K562 (cell line): ENCODE measurements around the gene CKAP2. TPM values are rescaled to one million over a fixed set of nuclear protein-coding genes. Genes with fewer than 3 reads are reported as not detected.
"Not testable (repeated sequence)": the region's sequence is repeated elsewhere in the genome, so short reads cannot be mapped to it uniquely, and the experiment has no call there.

Experiments
- ATAC-seq: fragments of 200-7000 bp; cut with Tn5 transposase; 3 replicates; pipeline ENCODE4 v1.9.1; 2020; ENCODE audit warnings: moderate library complexity
- BruUV-seq: library from RNA; stranded (reverse); fragments of 400-500 nt; replicated peaks from 2 replicates; lab custom pipeline; 2021; lab: Mats Ljungman, UMichigan
- CTCF ChIA-PET: fragments of 300-600 bp; formaldehyde crosslinking; extraction: SDS; loops from one replicate; lab custom pipeline; 2021; ENCODE audit warnings: low intra/inter-chr PET ratio; lab: Yijun Ruan, JAX
- POLR2A ChIA-PET: fragments of 300-600, 350-650 bp; sonication (Branson Sonifier 250); formaldehyde crosslinking; extraction: SDS; loops from one replicate; lab custom pipeline; 2021; ENCODE audit warnings: antibody characterized with exemption, inconsistent platforms; lab: Yijun Ruan, JAX
- DNase-seq, 4 experiments: peaks; one replicate each; pipeline versions ENCODE4 v3.0.0 to v3.0.0-alpha.2; 2011 to 2018; ENCODE audit warnings: low spot score in 3 of 4, mixed read lengths in 3 of 4; ENCODE audit errors: extremely low read depth in 1 of 4
- FAIRE-seq: peaks from 2 replicates; lab custom pipeline; 2011; peaks lifted over from hg19 to GRCh38; lab: Jason Lieb, UNC
- H2AFZ ChIP-seq: 2 replicates; pipeline ENCODE4 v1.6.0; 2011; ENCODE audit warnings: low read depth, low read length, control low read depth, inconsistent platforms
- H3K27ac ChIP-seq: fragments of 200-600 bp; 3 replicates; pipeline ENCODE4 v1.8.0; 2011; ENCODE audit warnings: low read depth, mild to moderate bottlenecking, control low read depth, inconsistent platforms, low read length, moderate library complexity, mixed read lengths; ENCODE audit errors: extremely low read depth
- H3K27me3 ChIP-seq, 2 experiments: fragments of 300-600 bp in 1 of 2; 2 replicates in 1 of 2; 3 replicates in 1 of 2; pipeline versions ENCODE4 v1.6.0 to v1.8.0; 2011; ENCODE audit warnings: inconsistent platforms in 2 of 2, low read length in 2 of 2, mild to moderate bottlenecking in 1 of 2, mixed read lengths in 1 of 2, moderate library complexity in 1 of 2; ENCODE audit not compliant: control insufficient read depth in 2 of 2, insufficient read depth in 2 of 2
- H3K36me3 ChIP-seq: fragments of 300-600 bp; 3 replicates; pipeline ENCODE4 v1.8.0; 2011; ENCODE audit warnings: mild to moderate bottlenecking, low read length, inconsistent platforms; ENCODE audit not compliant: control insufficient read depth, insufficient read depth
- H3K4me1 ChIP-seq, 2 experiments: fragments of 200-600 bp in 1 of 2; replicated peaks in 1 of 2; 2 replicates in 1 of 2; 3 replicates in 1 of 2; pipeline versions ENCODE4 v1.5.1 to v1.8.0; 2011; ENCODE audit warnings: inconsistent platforms in 2 of 2, low read length in 2 of 2, mild to moderate bottlenecking in 1 of 2, mixed read lengths in 1 of 2, moderate library complexity in 1 of 2; ENCODE audit not compliant: control insufficient read depth in 2 of 2, insufficient read depth in 2 of 2
- H3K4me2 ChIP-seq: 2 replicates; pipeline ENCODE4 v1.6.1; 2011; ENCODE audit warnings: low read length, control low read depth, inconsistent platforms, mixed read lengths; ENCODE audit not compliant: insufficient read depth
- H3K4me3 ChIP-seq: fragments of 200-600 bp; sonication (generic), shearing (Covaris generic); 2 replicates; pipeline ENCODE4 v1.5.1; 2016; ENCODE audit warnings: control low read depth, inconsistent platforms
- H3K79me2 ChIP-seq: fragments of 200-600 bp; 3 replicates; pipeline ENCODE4 v1.8.0; 2011; ENCODE audit warnings: low read length, inconsistent platforms; ENCODE audit not compliant: control insufficient read depth, insufficient read depth
- H3K9ac ChIP-seq, 2 experiments: 2 replicates each; pipeline versions ENCODE4 v1.6.0 to v1.6.1; 2011; ENCODE audit warnings: low read depth in 2 of 2, low read length in 2 of 2, control low read depth in 1 of 2, inconsistent platforms in 1 of 2, mild to moderate bottlenecking in 1 of 2, mixed read lengths in 1 of 2; ENCODE audit not compliant: insufficient read depth in 1 of 2
- H3K9me1 ChIP-seq: one replicate; pipeline ENCODE4 v1.6.0; 2011; ENCODE audit warnings: inconsistent platforms, mild to moderate bottlenecking, low read length, moderate library complexity; ENCODE audit not compliant: control insufficient read depth, insufficient read depth
- H3K9me3 ChIP-seq: replicated peaks from 2 replicates; pipeline ENCODE4 v1.5.1; 2011; ENCODE audit warnings: low read depth, low read length, inconsistent platforms; ENCODE audit not compliant: control insufficient read depth, insufficient read depth
- H4K20me1 ChIP-seq: replicated peaks from 2 replicates; pipeline ENCODE4 v1.6.1; 2011; ENCODE audit warnings: low read length, inconsistent platforms, mixed read lengths; ENCODE audit not compliant: control insufficient read depth, insufficient read depth
- TRIM24 ChIP-seq, 2 experiments: fragments of 450-650 bp; IDR thresholded peaks; 2 replicates each; pipeline ENCODE4 v1.6.1; 2016
- TRIM28 ChIP-seq: fragments of 450-650 bp; IDR thresholded peaks from 2 replicates; pipeline ENCODE4 v1.6.1; 2017
- ZFP1 ChIP-seq: fragments of 450-650 bp; formaldehyde crosslinking; IDR thresholded peaks from 2 replicates; pipeline ENCODE4 v1.4.0; 2020; ENCODE audit warnings: mild to moderate bottlenecking, mixed read lengths
- WGBS: fragments of 100-300 bp; shearing (Covaris generic); methylation state at CpG from one replicate; pipeline ENCODE4 v1.1.6; 2016; ENCODE audit warnings: low coverage, mixed read lengths; ENCODE audit not compliant: insufficient coverage; ENCODE audit errors: missing lambda C conversion rate; 5-methylcytosine and 5-hydroxymethylcytosine counted together
- in situ Hi-C: fragments of 300-500 bp; cut with MboI; formaldehyde crosslinking; loops from 4 replicates; pipeline ENCODE4 v1.15.0; 2018; ENCODE audit warnings: inconsistent platforms, mixed read lengths
- intact Hi-C: fragments of 100-400 bp; cut with micrococcal nuclease; formaldehyde crosslinking; loops from 2 replicates; pipeline ENCODE4 v1.14.2; 2022
- polyA plus RNA-seq, 8 experiments: library from polyadenylated mRNA; depleted of rRNA in 4 of 8; stranded (reverse) in 5 of 8; unstranded in 3 of 8; fragments of >200 nt; fragmentation: Nextera tagmentation in 2 of 8; fragmentation: Illumina TruSeq in 1 of 8; extraction: Ambion mirVana in 2 of 8; extraction: Trizol in 1 of 8; gene quantifications; 2 replicates each; pipeline versions ENCODE4 v1.2.1 to v1.2.3, GENCODE V29; 2011 to 2014; ENCODE audit warnings: inconsistent platforms in 1 of 8, missing spikeins in 1 of 8
- total RNA-seq, 7 experiments: library from RNA; depleted of rRNA in 6 of 7; stranded (reverse); fragments of >200 nt in 6 of 7; fragmentation: Illumina TruSeq in 2 of 7; extraction: Trizol in 2 of 7; gene quantifications; 2 replicates each; pipeline versions ENCODE4 v1.2.1 to v1.2.3, GENCODE V29; 2011 to 2021; ENCODE audit warnings: low replicate concordance in 1 of 7
- TF ChIP-seq, protein P1 (sequence below): fragments of 450-650 bp; IDR thresholded peaks from 2 replicates; pipeline ENCODE4 v1.6.1; 2018; ENCODE audit warnings: mild to moderate bottlenecking, low read depth; ENCODE audit not compliant: partially characterized antibody

Gene CKAP2
- total and polyA plus RNA-seq, 9 of the 15 experiments (the other 6 are each of a cell fraction or from before 2014, with no cell fraction given): 21.9 to 63.5 (median 34.8) TPM

DNA sequence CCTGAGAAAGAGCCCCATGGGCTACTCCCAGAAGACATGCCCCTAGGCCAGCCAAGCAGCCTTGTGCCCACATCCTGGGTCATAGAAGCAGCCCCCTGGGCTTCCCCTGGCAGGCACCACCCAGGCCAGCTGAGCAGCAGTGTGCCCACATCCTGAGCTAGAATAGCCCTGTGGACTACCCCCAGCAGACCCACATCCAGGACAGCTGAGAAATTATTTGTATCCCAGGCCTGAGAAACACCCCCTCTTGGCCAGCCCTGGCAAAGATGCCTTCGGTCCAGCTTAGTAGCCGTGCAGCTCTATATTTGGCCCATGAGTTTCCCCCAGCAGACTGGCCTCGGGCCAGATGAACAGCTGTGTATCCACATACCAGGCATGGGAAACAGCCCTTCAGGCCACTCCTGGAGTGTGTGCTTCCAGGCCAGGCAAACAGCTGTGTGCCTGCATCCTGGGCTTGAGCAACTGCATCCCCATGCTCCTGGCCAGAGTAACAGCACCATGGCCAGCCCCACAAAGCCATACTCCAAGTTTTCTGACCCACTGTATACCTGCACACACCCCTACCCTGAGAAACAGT, 55.0 kb downstream of the CKAP2 start:
- H3K9me1 ChIP-seq, CTCF ChIA-PET, H4K20me1 ChIP-seq, H3K4me3 ChIP-seq, DNase-seq, in situ Hi-C loops, H3K4me2 ChIP-seq, intact Hi-C loops, H3K36me3 ChIP-seq, FAIRE-seq, H3K27ac ChIP-seq, H3K4me1 ChIP-seq, POLR2A ChIA-PET, H3K27me3 ChIP-seq, BruUV-seq, H2AFZ ChIP-seq, H3K79me2 ChIP-seq, ATAC-seq, H3K9me3 ChIP-seq, H3K9ac ChIP-seq: not testable (repeated sequence)
- WGBS: no CpG with 5 or more reads among the region's 3 CpGs

DNA sequence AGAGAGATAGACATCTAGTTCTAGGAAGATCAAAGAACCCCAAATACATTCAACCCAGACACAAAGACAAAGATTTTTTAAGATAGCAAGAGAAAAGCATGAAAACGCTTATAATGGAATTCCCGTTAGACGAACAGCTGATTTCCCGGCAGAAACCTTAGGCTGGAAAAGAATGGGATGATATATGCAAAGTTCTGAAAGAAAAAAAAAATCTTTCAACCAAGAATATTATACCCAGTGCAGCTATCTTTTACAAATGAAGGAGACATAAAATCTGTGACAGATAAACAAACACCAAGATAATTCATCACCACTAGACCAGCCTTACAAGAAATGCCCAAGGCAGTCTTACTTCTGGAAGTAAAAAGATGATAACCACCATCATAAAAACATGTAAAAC, 56.3 kb downstream of the CKAP2 start:
- 0 out of 2 replicates have a peak, but pooled peaks have one; percentile 17 for TF ChIP-seq TRIM28
- peak; percentile 79; the same call in 1 of the 2 replicates for TF ChIP-seq ZFP1
- peak; percentile 11 to 37; a peak in 1 of 4 replicates for TF ChIP-seq TRIM24 (IDR thresholded peaks at IDR 0.05)
- TF ChIP-seq, protein P1, sequence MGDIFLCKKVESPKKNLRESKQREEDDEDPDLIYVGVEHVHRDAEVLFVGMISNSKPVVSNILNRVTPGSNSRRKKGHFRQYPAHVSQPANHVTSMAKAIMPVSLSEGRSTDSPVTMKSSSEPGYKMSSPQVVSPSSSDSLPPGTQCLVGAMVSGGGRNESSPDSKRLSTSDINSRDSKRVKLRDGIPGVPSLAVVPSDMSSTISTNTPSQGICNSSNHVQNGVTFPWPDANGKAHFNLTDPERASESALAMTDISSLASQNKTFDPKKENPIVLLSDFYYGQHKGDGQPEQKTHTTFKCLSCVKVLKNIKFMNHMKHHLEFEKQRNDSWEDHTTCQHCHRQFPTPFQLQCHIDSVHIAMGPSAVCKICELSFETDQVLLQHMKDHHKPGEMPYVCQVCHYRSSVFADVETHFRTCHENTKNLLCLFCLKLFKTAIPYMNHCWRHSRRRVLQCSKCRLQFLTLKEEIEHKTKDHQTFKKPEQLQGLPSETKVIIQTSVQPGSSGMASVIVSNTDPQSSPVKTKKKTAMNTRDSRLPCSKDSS: peak; percentile 66
- WGBS: 88% methylated on average over 4 of the region's 4 CpGs

More for the DNA sequence above, 56.3 kb downstream of the CKAP2 start:
- FAIRE-seq, H3K9me1 ChIP-seq, in situ Hi-C loops, H3K4me1 ChIP-seq, H3K4me3 ChIP-seq, BruUV-seq, H3K27ac ChIP-seq, DNase-seq, H4K20me1 ChIP-seq, POLR2A ChIA-PET, H3K9me3 ChIP-seq, H3K36me3 ChIP-seq, intact Hi-C loops, ATAC-seq, H3K4me2 ChIP-seq, H3K27me3 ChIP-seq, H3K9ac ChIP-seq, CTCF ChIA-PET, H2AFZ ChIP-seq, H3K79me2 ChIP-seq: not testable (repeated sequence)
